Panc1 (cell line): ENCODE data around the gene ZNF534. TPM values are rescaled to one million over a fixed set of nuclear protein-coding genes. Genes with fewer than 3 reads are reported as not detected.
A peak's percentile ranks its signal among the peaks of the same experiment; 100 is the strongest.

ENCODE experiments used
- ATAC-seq: fragments of 200-7000 bp; cut with Tn5 transposase; 2 replicates; pipeline ENCODE4 v1.9.1; 2020; ENCODE audit warnings: mild to moderate bottlenecking, moderate library complexity
- BruUV-seq: library from RNA; stranded (reverse); fragments of 400-500 nt; replicated peaks from 2 replicates; lab custom pipeline; 2021; lab: Mats Ljungman, UMichigan
- CTCF ChIA-PET: fragments of 300-600 bp; sonication (Branson Sonifier 250); formaldehyde crosslinking; loops from one replicate; lab custom pipeline; 2022; ENCODE audit warnings: antibody characterized with exemption; lab: Charles Lee
- POLR2A ChIA-PET: fragments of 300-600 bp; sonication (Branson Sonifier 250); formaldehyde crosslinking; loops from one replicate; lab custom pipeline; 2022; ENCODE audit warnings: antibody characterized with exemption; lab: Charles Lee
- DNase-seq: peaks from one replicate; pipeline ENCODE4 v3.0.0-alpha.2; 2010; ENCODE audit warnings: low read depth, low spot score
- H3K27ac ChIP-seq: 2 replicates; pipeline ENCODE4 v1.5.1; 2011; ENCODE audit warnings: mild to moderate bottlenecking, low read length, inconsistent platforms
- H3K27me3 ChIP-seq: fragments of 200-500 bp; sonication (Bioruptor generic); 2 replicates; pipeline ENCODE4 v1.6.0; 2014; ENCODE audit warnings: low read length, inconsistent platforms; ENCODE audit not compliant: control insufficient read depth, insufficient read depth
- H3K36me3 ChIP-seq: fragments of 200-500 bp; sonication (Bioruptor generic); 2 replicates; pipeline ENCODE4 v1.5.1; 2014; ENCODE audit warnings: inconsistent platforms, mild to moderate bottlenecking, low read length, moderate library complexity; ENCODE audit not compliant: control insufficient read depth, insufficient read depth
- H3K4me1 ChIP-seq: 2 replicates; pipeline ENCODE4 v1.5.1; 2011; ENCODE audit warnings: inconsistent platforms, mild to moderate bottlenecking, low read length, moderate library complexity; ENCODE audit not compliant: control insufficient read depth, insufficient read depth
- H3K4me3 ChIP-seq, 2 experiments: 2 replicates each; pipeline ENCODE4 v1.5.1; 2011 to 2012; ENCODE audit warnings: low read depth in 2 of 2, low read length in 2 of 2, mild to moderate bottlenecking in 2 of 2, inconsistent platforms in 1 of 2, moderate library complexity in 1 of 2
- H3K9me3 ChIP-seq: fragments of 200-500 bp; sonication (Bioruptor generic); 2 replicates; pipeline ENCODE4 v1.5.1; 2014; ENCODE audit warnings: low read depth, mild to moderate bottlenecking, inconsistent platforms, low read length, moderate library complexity; ENCODE audit not compliant: control insufficient read depth, insufficient read depth
- POLR2AphosphoS5 ChIP-seq: IDR thresholded peaks from 2 replicates; pipeline ENCODE4 v1.6.1; 2012; ENCODE audit warnings: mild to moderate bottlenecking, low read depth, low read length, moderate library complexity
- SIN3A ChIP-seq: IDR thresholded peaks from 2 replicates; pipeline ENCODE4 v1.6.1; 2012; ENCODE audit warnings: low read depth, mild to moderate bottlenecking, low read length, moderate library complexity, borderline replicate concordance; ENCODE audit not compliant: insufficient read depth
- TCF7L2 ChIP-seq: IDR thresholded peaks from 2 replicates; pipeline ENCODE4 v1.6.1; 2011; ENCODE audit warnings: mild to moderate bottlenecking, low read depth, low read length, inconsistent platforms
- in situ Hi-C: cut with HindIII; loops from 2 replicates; pipeline ENCODE4 v1.10.0; 2016; ENCODE audit warnings: low sequenced_read_pairs, low pct_unique_long_range_greater_than_20kb
- intact Hi-C: fragments of 100-400 bp; cut with micrococcal nuclease; formaldehyde crosslinking; loops from one replicate; pipeline ENCODE4 v1.10.0; 2022; ENCODE audit not compliant: unreplicated experiment
- total RNA-seq: library from RNA; stranded (reverse); gene quantifications from one replicate; pipeline ENCODE4 v1.2.1, GENCODE V29; 2021; ENCODE audit not compliant: unreplicated experiment
- TF ChIP-seq, protein P1 (sequence below), 2 experiments: IDR thresholded peaks; 2 replicates each; pipeline ENCODE4 v1.6.1; 2011 to 2012; ENCODE audit warnings: low read depth in 2 of 2, control low read depth in 1 of 2, low read length in 1 of 2, mild to moderate bottlenecking in 1 of 2, moderate library complexity in 1 of 2; ENCODE audit not compliant: insufficient read depth in 1 of 2
- TF ChIP-seq, protein P2 (sequence below): fragments of 450-650 bp; IDR thresholded peaks from 2 replicates; pipeline ENCODE4 v1.5.1; 2017; ENCODE audit warnings: mild to moderate bottlenecking

The ZNF534 gene
- total RNA-seq, 1 experiment from 2014 or later, result not detected

DNA sequence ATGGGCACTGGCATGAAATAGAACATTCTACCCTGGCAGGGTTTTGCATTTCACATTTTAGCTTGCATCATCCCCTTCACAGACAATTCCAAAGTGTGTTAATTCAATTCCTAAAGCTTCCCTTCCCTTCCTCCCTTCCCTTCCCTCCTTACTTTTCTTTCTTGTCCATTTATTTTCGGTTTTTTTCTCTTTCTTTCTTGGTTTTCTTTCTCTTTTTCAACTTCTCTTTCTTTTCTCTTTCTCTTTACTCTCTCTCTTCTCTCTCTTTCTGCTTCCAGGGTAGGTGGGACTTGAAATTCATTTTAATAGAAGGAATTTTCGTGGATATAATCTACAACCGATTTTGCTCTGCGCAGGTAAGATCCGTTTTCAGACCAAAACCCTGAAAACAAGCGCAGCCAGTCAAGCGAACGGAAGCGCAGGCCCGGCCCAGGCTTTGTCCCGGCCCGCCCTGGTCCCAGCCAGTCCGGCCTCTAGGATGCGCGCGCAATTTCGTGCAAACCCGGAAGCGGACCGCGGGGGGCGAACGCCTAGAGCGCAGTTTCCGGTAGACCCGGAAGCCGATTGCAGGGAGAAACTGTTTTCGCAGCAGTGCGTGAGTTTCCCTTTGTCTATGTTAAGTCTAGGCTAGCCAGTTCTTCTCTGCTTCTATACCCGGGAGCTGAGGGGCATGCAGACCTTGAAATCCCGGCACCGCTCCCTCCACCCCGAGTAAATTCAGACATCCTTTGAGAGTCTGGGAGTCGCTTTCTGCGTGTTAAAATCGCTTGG is 31.5 kb upstream of the ZNF534 start, which contains the start of gene ZNF528:
Gene ZNF528, plus strand, starts transcription at position 540 of the 771 bp plus-strand sequence. CDS start 4,165 bp downstream, outside the sequence.
- POLR2A ChIA-PET, result no interaction called here
- intact Hi-C loops (no loop called here), in situ Hi-C loops (no loop called here)
- ATAC-seq (peak; percentile 100), DNase-seq (peak; percentile 22)
- TSS peak; percentile 92 for BruUV-seq
- H3K36me3 ChIP-seq, result no peaks in the 10 kb centered on the region
- CTCF ChIA-PET, result no interaction called here
- H3K4me3 ChIP-seq, result peak within 1 kb of the TSS; percentile 63 to 82
- H3K9me3 ChIP-seq, result peaks cover 11% of the 10 kb centered on the region; the same call in 1 of the 2 replicates
- no peaks in the 10 kb centered on the region for H3K27me3 ChIP-seq
- H3K27ac ChIP-seq, result peak within 1 kb of the TSS; percentile 85
- TF ChIP-seq, protein P1, sequence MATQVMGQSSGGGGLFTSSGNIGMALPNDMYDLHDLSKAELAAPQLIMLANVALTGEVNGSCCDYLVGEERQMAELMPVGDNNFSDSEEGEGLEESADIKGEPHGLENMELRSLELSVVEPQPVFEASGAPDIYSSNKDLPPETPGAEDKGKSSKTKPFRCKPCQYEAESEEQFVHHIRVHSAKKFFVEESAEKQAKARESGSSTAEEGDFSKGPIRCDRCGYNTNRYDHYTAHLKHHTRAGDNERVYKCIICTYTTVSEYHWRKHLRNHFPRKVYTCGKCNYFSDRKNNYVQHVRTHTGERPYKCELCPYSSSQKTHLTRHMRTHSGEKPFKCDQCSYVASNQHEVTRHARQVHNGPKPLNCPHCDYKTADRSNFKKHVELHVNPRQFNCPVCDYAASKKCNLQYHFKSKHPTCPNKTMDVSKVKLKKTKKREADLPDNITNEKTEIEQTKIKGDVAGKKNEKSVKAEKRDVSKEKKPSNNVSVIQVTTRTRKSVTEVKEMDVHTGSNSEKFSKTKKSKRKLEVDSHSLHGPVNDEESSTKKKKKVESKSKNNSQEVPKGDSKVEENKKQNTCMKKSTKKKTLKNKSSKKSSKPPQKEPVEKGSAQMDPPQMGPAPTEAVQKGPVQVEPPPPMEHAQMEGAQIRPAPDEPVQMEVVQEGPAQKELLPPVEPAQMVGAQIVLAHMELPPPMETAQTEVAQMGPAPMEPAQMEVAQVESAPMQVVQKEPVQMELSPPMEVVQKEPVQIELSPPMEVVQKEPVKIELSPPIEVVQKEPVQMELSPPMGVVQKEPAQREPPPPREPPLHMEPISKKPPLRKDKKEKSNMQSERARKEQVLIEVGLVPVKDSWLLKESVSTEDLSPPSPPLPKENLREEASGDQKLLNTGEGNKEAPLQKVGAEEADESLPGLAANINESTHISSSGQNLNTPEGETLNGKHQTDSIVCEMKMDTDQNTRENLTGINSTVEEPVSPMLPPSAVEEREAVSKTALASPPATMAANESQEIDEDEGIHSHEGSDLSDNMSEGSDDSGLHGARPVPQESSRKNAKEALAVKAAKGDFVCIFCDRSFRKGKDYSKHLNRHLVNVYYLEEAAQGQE (IDR thresholded peaks at IDR 0.05; ENCODE audit: insufficient read depth in 1 of 2, low read depth in 2 of 2, low read length in 1 of 2), result no peak
- TF ChIP-seq SIN3A, result 0 out of 2 replicates have a peak, but pooled peaks have one; percentile 50
- TF ChIP-seq TCF7L2, result no peak
- TF ChIP-seq, protein P2, sequence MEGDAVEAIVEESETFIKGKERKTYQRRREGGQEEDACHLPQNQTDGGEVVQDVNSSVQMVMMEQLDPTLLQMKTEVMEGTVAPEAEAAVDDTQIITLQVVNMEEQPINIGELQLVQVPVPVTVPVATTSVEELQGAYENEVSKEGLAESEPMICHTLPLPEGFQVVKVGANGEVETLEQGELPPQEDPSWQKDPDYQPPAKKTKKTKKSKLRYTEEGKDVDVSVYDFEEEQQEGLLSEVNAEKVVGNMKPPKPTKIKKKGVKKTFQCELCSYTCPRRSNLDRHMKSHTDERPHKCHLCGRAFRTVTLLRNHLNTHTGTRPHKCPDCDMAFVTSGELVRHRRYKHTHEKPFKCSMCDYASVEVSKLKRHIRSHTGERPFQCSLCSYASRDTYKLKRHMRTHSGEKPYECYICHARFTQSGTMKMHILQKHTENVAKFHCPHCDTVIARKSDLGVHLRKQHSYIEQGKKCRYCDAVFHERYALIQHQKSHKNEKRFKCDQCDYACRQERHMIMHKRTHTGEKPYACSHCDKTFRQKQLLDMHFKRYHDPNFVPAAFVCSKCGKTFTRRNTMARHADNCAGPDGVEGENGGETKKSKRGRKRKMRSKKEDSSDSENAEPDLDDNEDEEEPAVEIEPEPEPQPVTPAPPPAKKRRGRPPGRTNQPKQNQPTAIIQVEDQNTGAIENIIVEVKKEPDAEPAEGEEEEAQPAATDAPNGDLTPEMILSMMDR, result no peak
- TF ChIP-seq POLR2AphosphoS5, result no peak
- H3K4me1 ChIP-seq, result no peaks in the 10 kb centered on the region

DNA sequence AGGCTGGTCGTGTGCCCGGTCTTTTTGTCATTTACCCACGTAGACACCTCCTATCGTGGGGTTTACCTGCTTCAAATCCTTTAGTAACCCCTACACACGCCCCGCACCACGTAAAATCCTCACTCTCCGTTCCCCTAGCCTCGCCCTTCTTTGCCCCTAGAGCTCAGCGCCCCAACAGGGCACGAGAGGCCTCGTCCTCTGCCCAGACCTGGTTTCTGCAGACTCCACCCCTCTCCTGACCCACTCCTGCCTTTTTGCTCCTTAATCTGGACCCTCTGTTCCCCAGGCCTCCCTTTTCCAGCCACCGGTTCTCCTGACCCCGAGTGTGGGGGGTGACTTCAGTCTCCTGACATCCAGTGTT is 30.9 kb upstream of the ZNF534 start:
- Histone ChIP-seq H3K9me3 (peaks cover 11% of the 10 kb centered on the region; the same call in 1 of the 2 replicates), H3K4me1 (no peaks in the 10 kb centered on the region), H3K36me3 (no peaks in the 10 kb centered on the region), H3K27ac (peak overlapping the region; percentile 85), H3K4me3 (peak overlapping the region; percentile 63 to 82), H3K27me3 (no peaks in the 10 kb centered on the region)
- DNase-seq (no peak), ATAC-seq (peak; percentile 65)
- TF ChIP-seq, protein P1 (IDR thresholded peaks at IDR 0.05; ENCODE audit: insufficient read depth in 1 of 2, low read depth in 2 of 2, low read length in 1 of 2), result no peak
- TF ChIP-seq SIN3A (no peak), TCF7L2 (no peak), POLR2AphosphoS5 (no peak)
- TF ChIP-seq, protein P2, result no peak
- BruUV-seq, result no TSS peak
- in situ Hi-C loops (no loop called here), intact Hi-C loops (no loop called here)
- POLR2A ChIA-PET, result no interaction called here
- CTCF ChIA-PET, result no interaction called here
